ENCODE results near the gene TRERF1.
"Not testable (repeated sequence)": the region's sequence is repeated elsewhere in the genome, so short reads cannot be mapped to it uniquely, and the experiment has no call there.

The TRERF1 gene

DNA sequence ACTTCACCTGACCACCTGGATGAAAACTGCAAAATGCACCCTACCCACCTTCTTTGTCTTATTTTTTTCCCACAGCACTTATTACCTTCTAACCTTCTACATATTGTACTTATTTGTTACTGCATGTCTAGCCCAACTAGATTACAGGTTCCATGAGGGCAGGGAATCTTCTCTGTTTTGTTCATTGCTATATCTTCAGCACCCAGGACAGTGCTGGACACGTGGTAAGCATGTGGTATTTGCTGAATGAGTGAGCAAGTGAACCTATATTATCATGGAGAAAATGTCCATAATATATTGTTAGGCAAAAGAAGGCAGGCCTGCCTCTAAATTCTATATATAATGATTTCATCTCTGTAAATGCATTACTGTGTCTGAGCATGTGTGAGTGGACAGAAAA, 107.0 kb downstream of the TRERF1 start:
- DNase-seq (ENCODE audit: extremely low read depth in 1 of 2, low read depth in 1 of 2) = no peak

DNA sequence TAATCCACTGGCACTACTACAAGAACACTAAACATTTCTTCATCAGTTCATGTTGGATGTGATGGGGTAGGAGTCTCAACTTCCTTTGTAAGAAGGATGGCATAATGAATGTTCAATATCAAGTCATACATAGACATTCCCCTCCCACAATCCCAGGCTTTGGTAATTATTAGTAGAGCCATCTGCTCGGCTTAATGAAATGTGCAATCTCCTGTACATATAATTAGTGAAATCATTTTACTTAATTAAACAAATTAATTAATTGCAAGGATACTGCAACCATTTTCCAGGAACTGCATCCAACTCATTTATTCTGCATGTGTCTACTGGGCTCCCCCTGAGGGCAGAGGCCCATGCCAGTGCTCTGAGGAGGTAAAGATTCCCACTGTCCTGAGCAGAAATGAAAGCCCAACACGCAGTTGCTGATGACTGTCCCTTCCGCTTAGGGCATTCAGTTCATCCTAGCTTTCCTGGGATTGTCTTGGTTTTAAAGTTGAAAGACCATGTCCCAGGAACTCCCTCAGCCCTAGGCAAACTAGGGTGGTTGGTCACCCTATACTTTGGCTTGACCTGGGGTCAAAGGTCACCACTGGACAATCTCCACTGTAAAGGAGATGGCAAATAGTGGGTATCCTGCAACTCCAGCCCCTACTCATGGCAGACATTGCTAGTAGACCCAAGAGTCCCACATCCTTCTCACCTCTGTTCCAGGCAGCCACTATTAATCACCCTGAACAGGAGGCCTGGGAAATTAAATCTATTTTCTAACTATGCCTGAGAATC, 109.8 kb downstream of the TRERF1 start:
- DNase-seq (ENCODE audit: extremely low read depth in 1 of 2, low read depth in 1 of 2) = no peak

DNA sequence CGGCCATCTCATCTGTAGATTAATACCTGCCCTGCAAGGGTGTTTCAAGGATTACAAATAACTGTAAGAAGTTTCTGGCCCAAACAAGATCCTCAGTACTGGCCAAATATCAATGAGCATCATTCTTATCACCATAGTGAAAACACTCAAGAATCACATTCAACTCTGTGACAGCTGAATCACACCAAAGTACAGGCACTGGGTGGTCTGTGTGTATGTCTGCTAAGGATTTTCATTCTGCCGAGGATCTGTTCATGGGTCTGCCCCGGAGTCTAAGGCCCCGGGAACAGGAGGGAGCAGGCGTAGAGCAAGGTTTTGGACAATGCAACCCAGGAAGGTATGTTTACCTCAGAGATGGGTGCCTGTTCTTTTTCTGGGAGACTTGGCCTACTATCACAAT, 110.5 kb downstream of the TRERF1 start:
- DNase-seq (ENCODE audit: extremely low read depth in 1 of 2, low read depth in 1 of 2) = no peak

- DNase-seq (ENCODE audit: extremely low read depth in 1 of 2, low read depth in 1 of 2) = no peak
Observed at GRCh38 chr6:42340511-42340910, 111.2 kb downstream of the TRERF1 start.

- peak in 1 of 2 donors; percentile 50 for DNase-seq (ENCODE audit: extremely low read depth in 1 of 2, low read depth in 1 of 2)
Observed at GRCh38 chr6:42339991-42340401, 111.7 kb downstream of the TRERF1 start.

DNA sequence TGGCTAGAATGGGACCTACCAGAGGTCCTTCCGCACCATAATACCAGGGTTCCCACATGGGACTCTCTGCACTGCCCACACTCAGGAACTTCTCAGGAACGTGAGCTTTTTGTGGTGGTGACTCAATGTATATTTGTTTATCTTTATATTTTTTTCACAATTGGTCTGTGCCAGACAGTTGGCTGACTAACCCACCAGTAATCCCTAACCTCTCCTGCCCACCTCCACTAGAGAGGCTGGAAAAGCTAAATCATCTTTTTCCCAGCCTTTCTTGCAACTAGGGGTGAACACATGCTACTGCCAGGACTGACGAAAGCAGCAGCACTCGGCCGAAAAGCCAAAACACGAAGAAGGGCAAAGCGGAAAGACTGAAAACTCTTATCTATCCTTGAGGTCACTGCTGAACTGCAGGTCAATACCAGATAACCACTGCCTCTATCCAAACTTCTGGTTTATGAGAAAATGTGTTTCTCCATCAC, 112.9 kb downstream of the TRERF1 start:
- no peak for DNase-seq (ENCODE audit: extremely low read depth in 1 of 2, low read depth in 1 of 2)

DNA sequence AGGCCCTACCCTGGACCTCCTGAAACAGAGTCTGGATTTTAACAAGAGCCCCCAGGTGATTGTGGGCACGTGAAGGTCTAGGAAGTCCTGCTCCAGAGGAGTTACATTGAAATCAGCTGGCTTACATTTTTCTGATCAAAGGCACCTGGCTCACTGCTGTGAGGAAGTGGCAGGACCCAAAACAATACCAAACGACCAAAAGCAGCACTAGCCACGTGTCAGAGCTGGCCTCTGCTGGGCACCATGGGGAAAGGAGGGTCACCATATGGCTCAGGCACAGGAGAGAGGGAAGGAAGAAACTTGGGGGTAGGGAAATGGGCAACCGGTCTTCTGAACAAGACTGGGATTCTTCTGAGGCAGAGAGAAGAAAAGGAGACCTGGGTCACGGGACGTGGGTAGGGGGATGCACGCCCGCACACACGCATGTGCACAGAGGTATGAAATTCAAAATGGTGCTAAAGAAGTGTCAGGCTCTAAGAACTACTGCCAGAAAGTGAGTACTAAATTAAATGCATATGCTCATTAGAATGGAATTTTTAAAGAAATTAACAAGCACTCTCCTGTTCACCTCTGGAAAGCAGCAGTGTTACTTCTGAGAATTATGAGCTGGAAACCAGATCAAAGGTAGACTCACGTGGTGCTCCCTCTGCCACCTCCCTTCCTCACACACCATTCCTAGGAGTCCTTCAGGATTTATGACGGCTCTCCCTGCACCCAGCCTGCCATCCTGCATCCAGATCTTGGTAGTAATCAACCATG, 113.6 kb downstream of the TRERF1 start:
- DNase-seq (ENCODE audit: extremely low read depth in 1 of 2, low read depth in 1 of 2) = no peak

DNA sequence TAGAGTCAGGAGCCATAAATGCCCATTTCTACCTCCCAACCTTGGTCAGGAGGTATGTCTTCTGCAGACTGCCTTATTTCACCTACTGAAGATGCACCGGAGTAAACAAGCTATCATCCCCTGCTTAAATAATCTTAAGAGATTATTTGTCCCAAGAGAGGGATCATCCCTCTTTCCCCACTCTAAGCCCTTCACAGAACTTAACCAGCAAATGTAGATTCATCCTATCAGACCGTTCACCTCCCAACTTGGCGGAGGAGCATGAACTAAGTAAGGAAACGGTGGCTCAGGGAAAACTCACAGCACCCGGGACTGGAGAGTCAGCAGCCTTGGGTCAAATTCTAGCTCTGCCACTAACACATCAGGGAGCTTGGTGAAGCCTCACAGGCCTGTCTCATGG, 115.3 kb downstream of the TRERF1 start:
- no peak for DNase-seq (ENCODE audit: extremely low read depth in 1 of 2, low read depth in 1 of 2)

DNA sequence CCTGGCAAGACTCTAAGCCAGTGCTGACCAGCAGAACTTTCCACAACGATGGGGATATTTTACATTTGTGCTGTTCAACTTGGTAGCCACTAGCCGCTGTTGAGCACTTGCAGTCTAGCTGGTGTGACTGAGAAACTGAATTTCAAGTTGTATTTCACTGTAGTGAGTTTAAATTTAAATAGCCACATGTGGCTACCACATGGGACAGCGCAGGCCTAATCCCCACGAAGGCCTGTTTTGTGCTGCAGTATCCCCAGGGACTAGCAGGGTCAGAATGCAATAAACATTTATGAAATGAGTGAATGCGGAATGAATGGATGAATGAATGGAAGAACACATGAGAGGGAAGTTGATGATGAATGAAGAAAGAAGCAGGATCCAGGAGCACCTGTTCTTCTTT, 115.8 kb downstream of the TRERF1 start:
- DNase-seq (ENCODE audit: extremely low read depth in 1 of 2, low read depth in 1 of 2) = no peak

- no peak for DNase-seq (ENCODE audit: extremely low read depth in 1 of 2, low read depth in 1 of 2)
Observed at GRCh38 chr6:42334870-42335269, 116.9 kb downstream of the TRERF1 start.

- DNase-seq (ENCODE audit: extremely low read depth in 1 of 2, low read depth in 1 of 2) = no peak
Observed at GRCh38 chr6:42333612-42334011, 118.1 kb downstream of the TRERF1 start.

DNA sequence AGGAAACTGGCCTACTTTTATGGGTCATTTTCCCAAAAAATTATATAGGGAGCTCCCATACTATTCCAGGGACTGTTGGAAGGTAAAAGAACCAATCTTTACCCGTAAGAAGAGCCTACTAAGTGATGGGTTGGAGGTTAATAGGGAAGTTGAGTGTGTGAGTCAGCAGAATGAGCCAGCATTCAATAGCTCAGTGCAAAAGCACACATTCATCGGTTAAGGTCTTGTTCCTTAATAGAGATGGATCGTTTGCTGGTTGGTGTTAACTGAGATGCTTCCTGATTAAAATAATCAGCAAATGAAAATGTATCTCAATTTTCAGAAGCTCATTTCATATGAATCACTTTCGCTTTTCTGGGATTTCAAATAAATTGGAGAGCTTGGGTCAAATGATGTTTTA, 118.8 kb downstream of the TRERF1 start:
- no peak for DNase-seq (ENCODE audit: extremely low read depth in 1 of 2, low read depth in 1 of 2)

DNA sequence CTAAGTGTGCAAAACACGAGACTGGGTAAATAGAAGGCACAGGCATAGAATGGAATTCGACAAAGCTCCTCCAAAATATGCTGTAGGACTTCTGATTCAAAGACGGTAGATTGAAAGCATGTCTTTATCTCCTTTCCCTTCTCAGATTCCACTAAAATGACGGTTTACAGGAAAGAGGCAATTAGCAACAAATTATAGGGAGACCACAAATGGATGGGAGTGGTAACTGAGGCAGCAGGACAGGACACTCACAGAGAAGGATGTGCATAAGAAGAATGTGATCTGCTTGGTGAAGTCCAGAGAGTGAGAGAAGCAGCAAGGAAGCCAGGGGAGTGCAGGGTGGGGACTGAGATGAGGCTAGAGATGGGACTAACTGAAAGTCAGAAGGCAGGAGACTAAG, 120.7 kb downstream of the TRERF1 start:
- DNase-seq (ENCODE audit: extremely low read depth in 1 of 2, low read depth in 1 of 2) = no peak

- no peak for DNase-seq (ENCODE audit: extremely low read depth in 1 of 2, low read depth in 1 of 2)
Observed at GRCh38 chr6:42326248-42326647, 125.5 kb downstream of the TRERF1 start.

- DNase-seq (ENCODE audit: extremely low read depth in 1 of 2, low read depth in 1 of 2) = not testable (repeated sequence)
Observed at GRCh38 chr6:42324656-42325324, 126.9 kb downstream of the TRERF1 start.

DNA sequence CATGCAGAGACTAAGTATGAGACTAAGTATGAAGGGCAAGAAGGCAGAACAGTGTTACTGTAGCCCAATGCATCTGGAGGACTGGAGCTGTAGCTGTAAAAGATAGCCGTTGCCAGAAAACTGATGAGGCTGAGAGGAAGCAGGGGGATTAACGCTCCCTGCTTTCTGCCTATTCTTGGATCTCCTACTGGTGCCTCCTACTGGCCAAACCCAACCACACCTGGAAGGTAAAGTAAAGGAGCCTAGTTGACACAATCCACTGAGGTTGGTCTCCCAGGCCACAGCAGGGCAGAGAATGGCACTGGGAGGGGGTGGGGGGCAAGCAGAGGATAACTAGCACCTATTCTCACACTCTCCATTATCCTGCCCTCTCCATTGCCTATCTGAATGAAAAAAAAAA, 129.1 kb downstream of the TRERF1 start:
- no peak for DNase-seq (ENCODE audit: extremely low read depth in 1 of 2, low read depth in 1 of 2)

DNA sequence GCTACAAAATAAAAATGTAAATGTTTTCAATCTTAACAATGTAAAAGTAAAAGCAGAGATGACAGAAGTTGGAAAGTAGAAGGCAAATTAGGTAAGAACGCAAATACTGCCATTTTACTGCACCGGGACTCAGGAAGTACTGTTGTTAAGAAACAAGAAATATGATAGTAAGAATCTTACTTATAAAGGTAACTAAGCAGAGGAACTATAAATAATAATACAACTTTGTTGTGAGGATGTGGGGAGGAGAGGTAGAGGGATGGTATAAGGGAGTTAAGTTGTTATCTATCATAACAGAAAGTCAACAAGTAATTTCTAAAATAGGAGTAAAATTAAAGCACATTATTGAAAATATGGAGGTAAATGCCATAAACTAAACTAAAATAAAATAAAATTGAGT, 129.8 kb downstream of the TRERF1 start:
- no peak for DNase-seq (ENCODE audit: extremely low read depth in 1 of 2, low read depth in 1 of 2)

- DNase-seq (ENCODE audit: extremely low read depth in 1 of 2, low read depth in 1 of 2) = no peak
Observed at GRCh38 chr6:42320762-42321161, 131.0 kb downstream of the TRERF1 start.

DNA sequence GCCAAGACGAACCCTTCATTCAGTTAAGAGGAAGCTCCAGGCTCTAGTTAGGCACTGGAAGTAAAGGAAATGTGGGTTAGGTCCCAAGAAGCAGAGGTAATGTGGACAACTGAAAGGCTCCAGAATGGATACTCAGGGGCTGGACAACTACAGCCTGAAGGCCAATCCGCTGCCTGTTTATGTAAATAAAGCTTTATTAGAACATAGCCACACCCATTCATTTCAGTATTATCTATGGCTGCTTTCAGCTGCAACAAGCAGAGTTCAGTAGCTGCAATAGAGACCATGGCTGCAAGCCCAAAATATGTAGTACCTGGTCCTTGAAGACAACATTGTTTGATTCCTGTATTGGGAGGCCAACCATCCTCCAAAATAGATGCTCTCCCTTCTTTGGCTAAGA, 133.2 kb downstream of the TRERF1 start:
- DNase-seq (ENCODE audit: extremely low read depth in 1 of 2, low read depth in 1 of 2) = no peak

- DNase-seq (ENCODE audit: extremely low read depth in 1 of 2, low read depth in 1 of 2) = no peak
Observed at GRCh38 chr6:42316981-42317380, 134.7 kb downstream of the TRERF1 start.

Data from stimulated activated CD8-positive, alpha-beta memory T cell treated with anti-CD3 and anti-CD28 coated beads, Interleukin-7, amount 100 ng/mL, for 48 hours (primary cell).